Measurements from ENCODE around the gene NEUROD2.

The NEUROD2 gene

DNA sequence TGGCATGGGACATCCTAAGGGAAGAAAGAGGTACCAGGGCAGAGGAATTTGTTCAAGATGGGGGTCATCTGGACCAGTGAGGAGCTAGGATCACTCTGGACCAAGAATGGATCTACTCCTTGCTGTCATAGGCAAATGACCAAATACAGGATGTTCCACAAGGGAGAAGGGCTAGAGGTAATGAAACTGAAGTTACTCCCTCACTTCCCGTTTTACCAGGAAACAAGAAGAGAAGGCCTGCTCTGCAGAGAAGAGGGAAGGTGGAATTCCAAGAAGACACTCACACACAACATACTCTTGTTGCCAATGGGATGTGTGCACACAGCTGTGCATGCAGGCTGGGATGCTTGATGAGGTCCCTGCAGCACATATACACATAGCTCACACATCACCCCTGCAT is 38.6 kb downstream of the NEUROD2 start (continued):
- TF ChIP-seq TOX (CRISPR knock-in tag; IDR thresholded peaks at IDR 0.05; ENCODE audit: borderline replicate concordance) (no peak), ZNF565 (CRISPR knock-in tag; conservative IDR thresholded peaks at IDR 0.05; ENCODE audit: low read depth) (no peak)

DNA sequence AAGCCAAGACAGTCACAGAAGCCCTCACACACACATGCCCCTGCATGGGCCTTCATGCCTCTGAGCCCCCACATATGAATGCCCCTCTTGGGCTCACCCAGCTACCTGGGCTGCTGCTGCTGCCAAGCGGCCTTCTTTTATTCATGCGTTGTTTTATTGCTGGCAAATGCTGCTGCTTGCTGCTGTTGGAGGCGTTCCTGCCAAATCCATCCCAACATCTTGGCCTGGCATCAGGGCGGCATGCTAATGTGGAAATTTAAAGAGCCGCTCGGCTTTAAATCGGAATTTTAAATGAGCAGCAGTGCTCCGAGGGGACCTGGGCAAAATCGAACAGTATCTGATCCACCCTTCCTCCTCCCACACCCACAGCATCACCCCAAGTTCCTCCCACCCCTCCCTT is 39.0 kb downstream of the NEUROD2 start:
- no peak for ATAC-seq
- TF ChIP-seq ZFP3 (CRISPR knock-in tag; IDR thresholded peaks at IDR 0.05), result no peak
- TF ChIP-seq, protein P1, sequence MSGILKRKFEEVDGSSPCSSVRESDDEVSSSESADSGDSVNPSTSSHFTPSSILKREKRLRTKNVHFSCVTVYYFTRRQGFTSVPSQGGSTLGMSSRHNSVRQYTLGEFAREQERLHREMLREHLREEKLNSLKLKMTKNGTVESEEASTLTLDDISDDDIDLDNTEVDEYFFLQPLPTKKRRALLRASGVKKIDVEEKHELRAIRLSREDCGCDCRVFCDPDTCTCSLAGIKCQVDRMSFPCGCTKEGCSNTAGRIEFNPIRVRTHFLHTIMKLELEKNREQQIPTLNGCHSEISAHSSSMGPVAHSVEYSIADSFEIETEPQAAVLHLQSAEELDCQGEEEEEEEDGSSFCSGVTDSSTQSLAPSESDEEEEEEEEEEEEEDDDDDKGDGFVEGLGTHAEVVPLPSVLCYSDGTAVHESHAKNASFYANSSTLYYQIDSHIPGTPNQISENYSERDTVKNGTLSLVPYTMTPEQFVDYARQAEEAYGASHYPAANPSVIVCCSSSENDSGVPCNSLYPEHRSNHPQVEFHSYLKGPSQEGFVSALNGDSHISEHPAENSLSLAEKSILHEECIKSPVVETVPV (CRISPR knock-in tag; IDR thresholded peaks at IDR 0.05), result no peak
- no peak for TF ChIP-seq PPARA (CRISPR knock-in tag; IDR thresholded peaks at IDR 0.05; ENCODE audit: borderline replicate concordance)
- TF ChIP-seq SNAI2 (CRISPR knock-in tag; IDR thresholded peaks at IDR 0.05), result no peak
- no peak for TF ChIP-seq ARNTL (CRISPR knock-in tag; IDR thresholded peaks at IDR 0.05; ENCODE audit: borderline replicate concordance, low read depth)
- no peak for TF ChIP-seq ZNF70 (CRISPR knock-in tag; IDR thresholded peaks at IDR 0.05)
- no peak for TF ChIP-seq ESRRG (CRISPR knock-in tag; IDR thresholded peaks at IDR 0.05)
- no peak for TF ChIP-seq TCF4 (CRISPR knock-in tag; IDR thresholded peaks at IDR 0.05; ENCODE audit: borderline replicate concordance)
- TF ChIP-seq, protein P2, sequence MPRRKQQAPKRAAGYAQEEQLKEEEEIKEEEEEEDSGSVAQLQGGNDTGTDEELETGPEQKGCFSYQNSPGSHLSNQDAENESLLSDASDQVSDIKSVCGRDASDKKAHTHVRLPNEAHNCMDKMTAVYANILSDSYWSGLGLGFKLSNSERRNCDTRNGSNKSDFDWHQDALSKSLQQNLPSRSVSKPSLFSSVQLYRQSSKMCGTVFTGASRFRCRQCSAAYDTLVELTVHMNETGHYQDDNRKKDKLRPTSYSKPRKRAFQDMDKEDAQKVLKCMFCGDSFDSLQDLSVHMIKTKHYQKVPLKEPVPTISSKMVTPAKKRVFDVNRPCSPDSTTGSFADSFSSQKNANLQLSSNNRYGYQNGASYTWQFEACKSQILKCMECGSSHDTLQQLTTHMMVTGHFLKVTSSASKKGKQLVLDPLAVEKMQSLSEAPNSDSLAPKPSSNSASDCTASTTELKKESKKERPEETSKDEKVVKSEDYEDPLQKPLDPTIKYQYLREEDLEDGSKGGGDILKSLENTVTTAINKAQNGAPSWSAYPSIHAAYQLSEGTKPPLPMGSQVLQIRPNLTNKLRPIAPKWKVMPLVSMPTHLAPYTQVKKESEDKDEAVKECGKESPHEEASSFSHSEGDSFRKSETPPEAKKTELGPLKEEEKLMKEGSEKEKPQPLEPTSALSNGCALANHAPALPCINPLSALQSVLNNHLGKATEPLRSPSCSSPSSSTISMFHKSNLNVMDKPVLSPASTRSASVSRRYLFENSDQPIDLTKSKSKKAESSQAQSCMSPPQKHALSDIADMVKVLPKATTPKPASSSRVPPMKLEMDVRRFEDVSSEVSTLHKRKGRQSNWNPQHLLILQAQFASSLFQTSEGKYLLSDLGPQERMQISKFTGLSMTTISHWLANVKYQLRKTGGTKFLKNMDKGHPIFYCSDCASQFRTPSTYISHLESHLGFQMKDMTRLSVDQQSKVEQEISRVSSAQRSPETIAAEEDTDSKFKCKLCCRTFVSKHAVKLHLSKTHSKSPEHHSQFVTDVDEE (CRISPR knock-in tag; IDR thresholded peaks at IDR 0.05), result no peak
- TF ChIP-seq CSDC2 (CRISPR knock-in tag; IDR thresholded peaks at IDR 0.05), result no peak
- no peak for TF ChIP-seq ZNF8 (CRISPR knock-in tag; IDR thresholded peaks at IDR 0.05)
- TF ChIP-seq BACH2 (CRISPR knock-in tag; IDR thresholded peaks at IDR 0.05; ENCODE audit: borderline replicate concordance), result no peak
- TF ChIP-seq GLIS3 (CRISPR knock-in tag; IDR thresholded peaks at IDR 0.05), result no peak
- TF ChIP-seq TOX (CRISPR knock-in tag; IDR thresholded peaks at IDR 0.05; ENCODE audit: borderline replicate concordance), result no peak
- TF ChIP-seq ZC3H10 (CRISPR knock-in tag; IDR thresholded peaks at IDR 0.05), result no peak
- TF ChIP-seq, protein P3, sequence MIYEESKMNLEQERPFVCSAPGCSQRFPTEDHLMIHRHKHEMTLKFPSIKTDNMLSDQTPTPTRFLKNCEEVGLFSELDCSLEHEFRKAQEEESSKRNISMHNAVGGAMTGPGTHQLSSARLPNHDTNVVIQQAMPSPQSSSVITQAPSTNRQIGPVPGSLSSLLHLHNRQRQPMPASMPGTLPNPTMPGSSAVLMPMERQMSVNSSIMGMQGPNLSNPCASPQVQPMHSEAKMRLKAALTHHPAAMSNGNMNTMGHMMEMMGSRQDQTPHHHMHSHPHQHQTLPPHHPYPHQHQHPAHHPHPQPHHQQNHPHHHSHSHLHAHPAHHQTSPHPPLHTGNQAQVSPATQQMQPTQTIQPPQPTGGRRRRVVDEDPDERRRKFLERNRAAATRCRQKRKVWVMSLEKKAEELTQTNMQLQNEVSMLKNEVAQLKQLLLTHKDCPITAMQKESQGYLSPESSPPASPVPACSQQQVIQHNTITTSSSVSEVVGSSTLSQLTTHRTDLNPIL (CRISPR knock-in tag; IDR thresholded peaks at IDR 0.05; ENCODE audit: low read depth), result no peak
- no peak for TF ChIP-seq ISL1 (CRISPR knock-in tag; IDR thresholded peaks at IDR 0.05)
- no peak for TF ChIP-seq ZNF565 (CRISPR knock-in tag; conservative IDR thresholded peaks at IDR 0.05; ENCODE audit: low read depth)

DNA sequence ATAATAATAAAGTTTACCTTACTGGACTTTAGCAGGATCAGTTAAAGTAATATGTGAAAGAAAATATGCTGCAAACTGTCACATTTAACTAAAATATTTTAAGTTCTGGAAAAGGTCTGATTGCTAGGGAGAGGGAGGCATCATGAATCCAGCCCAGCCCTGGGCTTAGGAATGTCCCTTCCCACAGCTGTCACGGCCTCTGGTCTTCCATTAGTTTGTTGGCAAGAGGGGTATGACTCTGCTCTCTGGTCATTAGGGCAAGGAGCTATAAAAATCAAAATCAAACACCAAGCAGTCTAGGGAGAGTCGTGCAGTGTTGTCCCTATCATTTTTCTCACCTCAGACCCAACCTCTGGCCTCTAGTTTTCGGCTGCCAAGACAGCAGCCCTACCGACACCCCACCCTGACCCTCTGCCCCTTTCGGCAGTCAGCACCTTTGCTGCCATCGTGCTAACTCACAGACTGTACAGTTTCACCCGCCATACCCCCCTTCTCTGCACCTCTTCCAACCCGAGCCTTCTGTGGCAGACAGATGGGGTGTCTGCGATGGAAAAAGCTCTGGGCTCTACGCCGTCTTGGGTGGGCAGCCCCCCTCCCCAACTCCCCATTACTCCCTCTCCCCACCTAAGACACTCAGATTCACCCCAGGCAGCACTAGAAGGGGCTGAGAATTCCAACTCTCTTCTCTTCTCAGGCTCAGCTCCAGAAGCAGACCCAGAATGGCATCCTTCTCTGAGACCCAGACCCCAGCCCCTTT is 41.4 kb downstream of the NEUROD2 start:
- TF ChIP-seq, protein P2 (CRISPR knock-in tag; IDR thresholded peaks at IDR 0.05), result no peak
- TF ChIP-seq PPARA (CRISPR knock-in tag; IDR thresholded peaks at IDR 0.05; ENCODE audit: borderline replicate concordance) (no peak), TOX (CRISPR knock-in tag; IDR thresholded peaks at IDR 0.05; ENCODE audit: borderline replicate concordance) (no peak)
- ATAC-seq, result no peak

DNA sequence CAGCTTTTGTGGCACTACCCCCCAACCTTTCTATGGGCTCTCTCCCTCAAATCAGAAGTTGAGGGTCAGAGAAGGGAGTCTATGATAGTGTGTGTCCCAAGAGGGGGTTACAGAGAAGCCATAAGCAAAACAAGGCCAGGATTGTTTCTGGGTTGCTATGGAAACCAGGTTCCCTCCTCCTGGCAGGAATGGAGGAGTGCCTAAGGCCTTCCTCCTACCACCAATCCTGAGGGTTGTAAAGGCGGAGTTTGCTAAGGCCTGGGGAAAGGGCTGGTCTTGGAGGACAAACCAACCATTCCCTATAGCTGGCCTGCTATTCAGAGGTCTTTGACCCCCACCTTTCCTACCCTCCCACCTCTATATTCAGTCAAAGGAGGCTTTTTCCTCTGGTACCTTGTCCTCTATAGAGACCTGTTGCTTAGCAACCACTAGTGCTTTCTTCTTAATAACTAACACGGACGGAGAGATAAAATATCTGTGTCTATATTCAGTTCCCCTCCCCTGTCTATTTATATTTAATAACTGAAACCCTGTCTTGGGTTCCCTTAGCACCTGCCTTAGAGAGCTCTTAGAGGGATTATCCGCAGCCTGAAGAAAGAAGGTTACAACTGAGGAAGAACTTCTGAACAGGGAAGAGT is 43.4 kb downstream of the NEUROD2 start:
- ATAC-seq, result no peak
- TF ChIP-seq SNAI2 (CRISPR knock-in tag; IDR thresholded peaks at IDR 0.05) (no peak), TCF4 (CRISPR knock-in tag; IDR thresholded peaks at IDR 0.05; ENCODE audit: borderline replicate concordance) (no peak), ZNF565 (CRISPR knock-in tag; conservative IDR thresholded peaks at IDR 0.05; ENCODE audit: low read depth) (no peak), ESRRG (CRISPR knock-in tag; IDR thresholded peaks at IDR 0.05) (no peak), PPARA (CRISPR knock-in tag; IDR thresholded peaks at IDR 0.05; ENCODE audit: borderline replicate concordance) (no peak), ZNF70 (CRISPR knock-in tag; IDR thresholded peaks at IDR 0.05) (no peak), ZNF8 (CRISPR knock-in tag; IDR thresholded peaks at IDR 0.05) (no peak), ZFP3 (CRISPR knock-in tag; IDR thresholded peaks at IDR 0.05) (no peak)
- TF ChIP-seq, protein P2 (CRISPR knock-in tag; IDR thresholded peaks at IDR 0.05), result no peak
- TF ChIP-seq, protein P3 (CRISPR knock-in tag; IDR thresholded peaks at IDR 0.05; ENCODE audit: low read depth), result no peak
